ENCODE measurements around the gene GNAZ. TPM values are rescaled to one million over a fixed set of nuclear protein-coding genes. Genes with fewer than 3 reads are reported as not detected.

Gene GNAZ
- total and polyA plus RNA-seq, 11 donors = 1.1 to 13.9 (median 2.5) TPM

- H3K27me3 ChIP-seq = no peaks in the 10 kb centered on the region
- 85 to 94% (median 92%) methylated on average over 12 to 14 of the region's 14 CpGs for WGBS, 4 donors
- no peak for ATAC-seq
- TF ChIP-seq CTCF (IDR thresholded peaks at IDR 0.05) (no peak), POLR2A (IDR thresholded peaks at IDR 0.05) (no peak)
- no peaks in the 10 kb centered on the region for H3K9me3 ChIP-seq
- intact Hi-C loops (cut with DNase I) = no loop called here
- no peaks in the 10 kb centered on the region for H3K36me3 ChIP-seq
- no peaks in the 10 kb centered on the region for H3K4me1 ChIP-seq
- H3K4me3 ChIP-seq = no peak overlapping the region
- DNase-seq = no peak
- H3K27ac ChIP-seq = no peak overlapping the region
Measured at GRCh38 chr22:23089633-23090456, 19.5 kb downstream of the GNAZ start.

- H3K36me3 ChIP-seq = no peaks in the 10 kb centered on the region
- intact Hi-C loops (cut with DNase I) = no loop called here
- no peaks in the 10 kb centered on the region for H3K4me1 ChIP-seq
- H3K4me3 ChIP-seq = no peak overlapping the region
- H3K27me3 ChIP-seq = no peaks in the 10 kb centered on the region
- H3K27ac ChIP-seq = no peak overlapping the region
- ATAC-seq (no peak), DNase-seq (no peak)
- 79 to 88% (median 85%) methylated on average over 3 of the region's 3 CpGs for WGBS, 4 donors
- no peak for TF ChIP-seq CTCF (IDR thresholded peaks at IDR 0.05)
- no peak for TF ChIP-seq POLR2A (IDR thresholded peaks at IDR 0.05)
- H3K9me3 ChIP-seq = no peaks in the 10 kb centered on the region
Measured at GRCh38 chr22:23090457-23090835, 20.1 kb downstream of the GNAZ start.

GRCh38 chr22:23091760-23092159 is 21.4 kb downstream of the GNAZ start:
- Histone ChIP-seq H3K27ac (no peak overlapping the region), H3K9me3 (no peaks in the 10 kb centered on the region), H3K4me1 (no peaks in the 10 kb centered on the region), H3K27me3 (no peaks in the 10 kb centered on the region), H3K4me3 (no peak overlapping the region), H3K36me3 (no peaks in the 10 kb centered on the region)
- TF ChIP-seq CTCF (IDR thresholded peaks at IDR 0.05) = no peak
- no peak for TF ChIP-seq POLR2A (IDR thresholded peaks at IDR 0.05)
- DNase-seq (no peak), ATAC-seq (no peak)
- WGBS, 4 donors = 91 to 96% (median 93%) methylated on average over 2 of the region's 2 CpGs
- intact Hi-C loops (cut with DNase I) = no loop called here

- ATAC-seq (no peak), DNase-seq (no peak)
- Histone ChIP-seq H3K9me3 (no peaks in the 10 kb centered on the region), H3K4me3 (no peak overlapping the region), H3K36me3 (no peaks in the 10 kb centered on the region), H3K27me3 (no peaks in the 10 kb centered on the region), H3K4me1 (no peaks in the 10 kb centered on the region), H3K27ac (no peak overlapping the region)
- intact Hi-C loops (cut with DNase I) = no loop called here
- TF ChIP-seq CTCF (IDR thresholded peaks at IDR 0.05) = no peak
- no peak for TF ChIP-seq POLR2A (IDR thresholded peaks at IDR 0.05)
- 82 to 93% (median 92%) methylated on average over 4 to 13 of the region's 13 CpGs for WGBS, 4 donors
Measured at GRCh38 chr22:23092217-23092955, 22.1 kb downstream of the GNAZ start.
